ENCODE data around the gene EIF4H.

Gene EIF4H

GRCh38 chr7:74218343-74218698 is 44.2 kb downstream of the EIF4H start:
- no peak overlapping the region for H3K4me3 ChIP-seq (ENCODE audit: low read depth, low read length)
- TF ChIP-seq, protein P1, sequence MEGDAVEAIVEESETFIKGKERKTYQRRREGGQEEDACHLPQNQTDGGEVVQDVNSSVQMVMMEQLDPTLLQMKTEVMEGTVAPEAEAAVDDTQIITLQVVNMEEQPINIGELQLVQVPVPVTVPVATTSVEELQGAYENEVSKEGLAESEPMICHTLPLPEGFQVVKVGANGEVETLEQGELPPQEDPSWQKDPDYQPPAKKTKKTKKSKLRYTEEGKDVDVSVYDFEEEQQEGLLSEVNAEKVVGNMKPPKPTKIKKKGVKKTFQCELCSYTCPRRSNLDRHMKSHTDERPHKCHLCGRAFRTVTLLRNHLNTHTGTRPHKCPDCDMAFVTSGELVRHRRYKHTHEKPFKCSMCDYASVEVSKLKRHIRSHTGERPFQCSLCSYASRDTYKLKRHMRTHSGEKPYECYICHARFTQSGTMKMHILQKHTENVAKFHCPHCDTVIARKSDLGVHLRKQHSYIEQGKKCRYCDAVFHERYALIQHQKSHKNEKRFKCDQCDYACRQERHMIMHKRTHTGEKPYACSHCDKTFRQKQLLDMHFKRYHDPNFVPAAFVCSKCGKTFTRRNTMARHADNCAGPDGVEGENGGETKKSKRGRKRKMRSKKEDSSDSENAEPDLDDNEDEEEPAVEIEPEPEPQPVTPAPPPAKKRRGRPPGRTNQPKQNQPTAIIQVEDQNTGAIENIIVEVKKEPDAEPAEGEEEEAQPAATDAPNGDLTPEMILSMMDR (IDR thresholded peaks at IDR 0.05; ENCODE audit: control insufficient read depth, extremely low read depth, insufficient read depth), result no peak
- no peak for DNase-seq (ENCODE audit: low read depth)

DNA sequence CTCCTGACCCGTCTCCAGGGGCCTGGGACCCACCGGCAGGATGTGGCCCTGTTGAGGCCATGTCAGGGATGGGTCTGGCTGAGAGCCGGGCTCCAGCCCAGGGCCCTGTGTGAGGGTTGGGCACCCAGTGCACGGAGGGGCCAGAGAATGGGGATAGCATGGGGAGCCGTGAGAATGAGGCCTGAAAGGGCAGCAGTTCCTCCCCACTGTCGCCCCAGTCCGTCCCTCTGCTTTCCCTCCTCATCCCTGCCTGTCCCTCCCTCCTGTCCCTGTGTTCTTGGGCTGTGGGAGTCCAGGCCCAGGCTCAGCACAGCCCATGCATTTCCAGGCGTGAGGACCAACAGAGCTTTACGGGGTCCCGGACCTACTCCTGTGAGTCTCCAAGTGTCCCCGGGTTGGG is 45.3 kb downstream of the EIF4H start:
- no peak overlapping the region for H3K4me3 ChIP-seq (ENCODE audit: low read depth, low read length)
- no peak for DNase-seq (ENCODE audit: low read depth)
- TF ChIP-seq, protein P1 (IDR thresholded peaks at IDR 0.05; ENCODE audit: control insufficient read depth, extremely low read depth, insufficient read depth), result no peak

- no peak overlapping the region for H3K4me3 ChIP-seq (ENCODE audit: low read depth, low read length)
- TF ChIP-seq, protein P1 (IDR thresholded peaks at IDR 0.05; ENCODE audit: control insufficient read depth, extremely low read depth, insufficient read depth), result no peak
- no peak for DNase-seq (ENCODE audit: low read depth)
These were observed 46.1 kb downstream of the EIF4H start for GRCh38 chr7:74220229-74220628.

- no peak for DNase-seq (ENCODE audit: low read depth)
- no peak overlapping the region for H3K4me3 ChIP-seq (ENCODE audit: low read depth, low read length)
- TF ChIP-seq, protein P1 (IDR thresholded peaks at IDR 0.05; ENCODE audit: control insufficient read depth, extremely low read depth, insufficient read depth), result no peak
These were observed 47.6 kb downstream of the EIF4H start for GRCh38 chr7:74221713-74222112.

DNA sequence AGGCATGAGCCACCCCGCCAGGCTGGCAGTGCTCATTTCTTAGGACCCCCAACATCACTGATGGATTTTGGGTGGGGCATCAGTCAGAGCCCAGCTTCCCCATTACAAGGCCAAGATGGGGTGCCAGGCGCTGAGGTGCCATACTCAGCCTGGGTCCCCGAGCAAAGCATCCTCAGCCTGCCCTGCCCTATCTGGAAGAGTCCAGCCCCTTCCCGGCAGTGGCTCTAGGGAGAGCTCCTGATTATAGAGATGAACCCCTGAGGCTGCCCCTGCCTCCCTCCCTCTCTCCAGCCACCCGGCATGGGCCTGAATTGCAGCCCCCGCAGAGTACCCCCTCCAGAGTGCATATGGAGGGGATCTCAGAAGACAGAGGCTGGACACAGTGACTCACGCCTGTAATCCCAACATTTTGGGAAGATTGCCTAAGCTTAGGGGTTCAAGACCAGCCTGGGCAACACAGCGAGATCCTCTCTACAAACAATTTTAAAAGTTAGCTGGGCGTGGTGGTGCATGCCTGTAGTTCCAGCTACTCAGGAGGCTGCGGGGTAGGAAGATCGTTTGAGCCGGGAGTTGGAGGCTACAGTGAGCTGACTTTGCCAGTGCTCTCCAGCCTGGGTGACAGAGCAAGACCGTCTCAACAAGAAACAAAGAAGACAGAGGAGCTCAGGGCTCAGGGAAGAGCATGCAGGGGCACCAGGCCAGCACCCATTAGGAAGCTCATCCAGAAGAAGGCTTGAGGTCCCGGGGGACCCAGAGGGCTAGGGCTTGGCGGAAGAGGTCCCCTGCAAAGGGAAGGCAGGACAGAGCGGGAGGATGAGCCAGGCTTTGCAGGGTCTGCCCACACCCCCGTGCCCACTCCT is 48.9 kb downstream of the EIF4H start:
- DNase-seq (ENCODE audit: low read depth), result no peak
- H3K4me3 ChIP-seq (ENCODE audit: low read depth, low read length), result no peak overlapping the region
- TF ChIP-seq, protein P1 (IDR thresholded peaks at IDR 0.05; ENCODE audit: control insufficient read depth, extremely low read depth, insufficient read depth), result no peak

DNA sequence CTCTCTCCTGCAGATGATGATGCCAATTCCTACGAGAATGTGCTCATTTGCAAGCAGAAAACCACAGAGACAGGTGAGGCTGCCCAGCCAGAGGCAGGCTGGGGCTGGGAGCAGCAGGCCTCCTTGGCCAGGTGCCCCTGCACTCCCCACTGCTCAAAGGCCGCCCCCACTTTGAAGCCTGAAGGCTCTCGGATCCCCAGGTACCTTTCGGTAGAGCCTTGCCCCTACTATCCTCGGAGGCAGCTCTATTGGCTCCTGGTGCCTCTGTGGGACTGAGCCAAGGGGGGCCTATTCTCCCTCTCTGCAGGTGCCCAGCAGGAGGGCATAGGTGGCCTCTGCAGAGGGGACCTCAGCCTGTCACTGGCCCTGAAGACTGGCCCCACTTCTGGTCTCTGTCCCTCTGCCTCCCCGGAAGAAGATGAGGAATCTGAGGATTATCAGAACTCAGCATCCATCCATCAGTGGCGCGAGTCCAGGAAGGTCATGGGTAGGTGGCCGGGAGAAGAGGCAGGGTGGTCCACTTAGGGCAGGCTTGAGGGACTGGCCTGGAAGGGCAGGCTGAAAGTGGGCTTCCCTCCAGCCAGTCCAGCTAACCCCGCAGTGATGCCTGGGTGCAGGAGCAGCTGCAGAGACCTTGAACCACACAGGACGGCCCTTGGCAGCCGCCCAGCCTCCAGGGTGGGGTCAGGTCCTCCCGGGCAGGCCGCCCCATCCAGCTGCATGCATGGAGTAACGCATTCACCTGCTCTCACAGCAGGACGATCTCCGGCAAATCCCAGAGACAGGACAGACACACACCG is 49.8 kb downstream of the EIF4H start:
- TF ChIP-seq, protein P1 (IDR thresholded peaks at IDR 0.05; ENCODE audit: control insufficient read depth, extremely low read depth, insufficient read depth), result no peak
- DNase-seq (ENCODE audit: low read depth), result no peak
- no peak overlapping the region for H3K4me3 ChIP-seq (ENCODE audit: low read depth, low read length)
